ENCODE results near the gene MYH8. TPM values are rescaled to one million over a fixed set of nuclear protein-coding genes. Genes with fewer than 3 reads are reported as not detected.
A peak's percentile ranks its signal among the peaks of the same experiment; 100 is the strongest.

Gene MYH8
- total RNA-seq, 1 experiment from 2014 or later = not detected

DNA sequence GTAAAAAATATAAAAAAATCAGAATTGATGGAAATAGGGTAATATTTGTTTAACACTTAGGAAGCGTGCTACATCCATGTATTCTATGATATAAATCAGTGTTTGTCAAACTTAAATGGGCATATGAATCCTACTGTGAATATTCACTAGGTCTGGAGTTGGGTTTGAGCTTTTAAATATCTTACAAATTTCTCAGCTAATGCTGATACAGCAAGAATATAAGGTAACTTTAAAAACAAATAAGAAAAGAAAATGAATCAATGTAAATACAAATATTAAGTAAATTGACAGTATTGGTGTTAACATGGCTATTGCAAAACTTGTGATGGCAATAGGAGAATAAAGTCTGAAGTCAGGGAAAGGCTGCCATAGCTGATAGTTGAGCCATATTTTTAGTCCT is 52.5 kb downstream of the MYH8 start:
- Mint-ChIP-seq H3K36me3 (ENCODE audit: insufficient read depth, unreplicated experiment) (no peaks in the 10 kb centered on the region), H3K9me3 (ENCODE audit: low read depth, unreplicated experiment) (peaks cover 9% of the 10 kb centered on the region), H3K4me3 (ENCODE audit: low read depth, unreplicated experiment) (no peak overlapping the region), H3K27ac (ENCODE audit: unreplicated experiment) (no peak overlapping the region), H3K4me1 (ENCODE audit: low read depth, unreplicated experiment) (no peaks in the 10 kb centered on the region), H3K27me3 (ENCODE audit: unreplicated experiment) (no peaks in the 10 kb centered on the region)
- TF ChIP-seq, protein P1, sequence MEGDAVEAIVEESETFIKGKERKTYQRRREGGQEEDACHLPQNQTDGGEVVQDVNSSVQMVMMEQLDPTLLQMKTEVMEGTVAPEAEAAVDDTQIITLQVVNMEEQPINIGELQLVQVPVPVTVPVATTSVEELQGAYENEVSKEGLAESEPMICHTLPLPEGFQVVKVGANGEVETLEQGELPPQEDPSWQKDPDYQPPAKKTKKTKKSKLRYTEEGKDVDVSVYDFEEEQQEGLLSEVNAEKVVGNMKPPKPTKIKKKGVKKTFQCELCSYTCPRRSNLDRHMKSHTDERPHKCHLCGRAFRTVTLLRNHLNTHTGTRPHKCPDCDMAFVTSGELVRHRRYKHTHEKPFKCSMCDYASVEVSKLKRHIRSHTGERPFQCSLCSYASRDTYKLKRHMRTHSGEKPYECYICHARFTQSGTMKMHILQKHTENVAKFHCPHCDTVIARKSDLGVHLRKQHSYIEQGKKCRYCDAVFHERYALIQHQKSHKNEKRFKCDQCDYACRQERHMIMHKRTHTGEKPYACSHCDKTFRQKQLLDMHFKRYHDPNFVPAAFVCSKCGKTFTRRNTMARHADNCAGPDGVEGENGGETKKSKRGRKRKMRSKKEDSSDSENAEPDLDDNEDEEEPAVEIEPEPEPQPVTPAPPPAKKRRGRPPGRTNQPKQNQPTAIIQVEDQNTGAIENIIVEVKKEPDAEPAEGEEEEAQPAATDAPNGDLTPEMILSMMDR (IDR thresholded peaks at IDR 0.05; ENCODE audit: unreplicated experiment) = no peak
- no peak for DNase-seq
- intact Hi-C loops (cut with micrococcal nuclease; ENCODE audit: unreplicated experiment) = no loop called here
- BruUV-seq (replicated peaks) = no TSS peak
- CTCF ChIA-PET = no interaction called here

DNA sequence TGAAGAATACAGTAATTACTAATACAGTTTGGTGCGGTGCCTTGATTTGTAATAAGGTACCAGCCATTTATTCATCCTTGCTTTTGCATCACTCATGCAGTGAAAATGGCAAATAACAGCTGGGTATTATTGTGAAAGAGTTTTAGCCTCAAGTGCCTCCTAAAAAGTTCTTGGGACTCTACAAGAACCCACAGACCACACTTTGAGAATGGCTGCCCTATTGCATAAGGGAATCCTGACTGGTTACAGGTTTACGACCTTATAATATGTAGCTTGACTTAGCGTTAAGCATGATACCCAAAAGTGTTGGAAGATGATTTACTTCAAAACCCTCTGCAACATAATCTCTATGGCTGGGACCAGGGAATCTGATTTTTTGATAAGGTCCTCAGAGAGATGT is 53.2 kb downstream of the MYH8 start:
- Mint-ChIP-seq H3K27ac (ENCODE audit: unreplicated experiment) (no peak overlapping the region), H3K9me3 (ENCODE audit: low read depth, unreplicated experiment) (peaks cover 9% of the 10 kb centered on the region), H3K4me3 (ENCODE audit: low read depth, unreplicated experiment) (no peak overlapping the region), H3K27me3 (ENCODE audit: unreplicated experiment) (no peaks in the 10 kb centered on the region), H3K36me3 (ENCODE audit: insufficient read depth, unreplicated experiment) (no peaks in the 10 kb centered on the region), H3K4me1 (ENCODE audit: low read depth, unreplicated experiment) (no peaks in the 10 kb centered on the region)
- CTCF ChIA-PET = no interaction called here
- TF ChIP-seq, protein P1 (IDR thresholded peaks at IDR 0.05; ENCODE audit: unreplicated experiment) = no peak
- DNase-seq = no peak
- intact Hi-C loops (cut with micrococcal nuclease; ENCODE audit: unreplicated experiment) = no loop called here
- no TSS peak for BruUV-seq (replicated peaks)

DNA sequence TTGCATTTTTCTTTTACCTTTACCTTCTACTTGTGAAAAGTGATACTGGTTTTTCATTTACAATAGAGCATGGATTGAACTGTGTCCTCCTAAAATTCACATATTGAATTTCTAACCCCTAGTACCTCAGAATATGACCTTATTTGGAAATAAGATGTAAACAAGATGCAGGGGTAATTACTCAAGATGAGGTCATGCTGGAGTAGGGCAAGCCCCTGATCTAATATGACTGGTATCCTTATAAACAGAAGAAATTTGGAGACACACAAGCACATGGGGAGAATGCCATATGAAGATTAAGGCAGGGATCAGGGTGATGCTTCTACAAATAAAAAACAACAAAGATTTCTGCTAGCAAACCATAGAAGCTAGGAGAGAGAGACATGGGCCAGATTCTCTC is 61.2 kb downstream of the MYH8 start:
- no peak overlapping the region for H3K27ac Mint-ChIP-seq (ENCODE audit: unreplicated experiment)
- no peaks in the 10 kb centered on the region for H3K27me3 Mint-ChIP-seq (ENCODE audit: unreplicated experiment)
- TF ChIP-seq, protein P1 (IDR thresholded peaks at IDR 0.05; ENCODE audit: unreplicated experiment) = no peak
- H3K36me3 Mint-ChIP-seq (ENCODE audit: insufficient read depth, unreplicated experiment) = no peaks in the 10 kb centered on the region
- intact Hi-C loops (cut with micrococcal nuclease; ENCODE audit: unreplicated experiment) = no loop called here
- peaks cover 2% of the 10 kb centered on the region for H3K9me3 Mint-ChIP-seq (ENCODE audit: low read depth, unreplicated experiment)
- H3K4me1 Mint-ChIP-seq (ENCODE audit: low read depth, unreplicated experiment) = no peaks in the 10 kb centered on the region
- no peak overlapping the region for H3K4me3 Mint-ChIP-seq (ENCODE audit: low read depth, unreplicated experiment)
- DNase-seq = no peak
- no TSS peak for BruUV-seq (replicated peaks)
- CTCF ChIA-PET = no interaction called here

DNA sequence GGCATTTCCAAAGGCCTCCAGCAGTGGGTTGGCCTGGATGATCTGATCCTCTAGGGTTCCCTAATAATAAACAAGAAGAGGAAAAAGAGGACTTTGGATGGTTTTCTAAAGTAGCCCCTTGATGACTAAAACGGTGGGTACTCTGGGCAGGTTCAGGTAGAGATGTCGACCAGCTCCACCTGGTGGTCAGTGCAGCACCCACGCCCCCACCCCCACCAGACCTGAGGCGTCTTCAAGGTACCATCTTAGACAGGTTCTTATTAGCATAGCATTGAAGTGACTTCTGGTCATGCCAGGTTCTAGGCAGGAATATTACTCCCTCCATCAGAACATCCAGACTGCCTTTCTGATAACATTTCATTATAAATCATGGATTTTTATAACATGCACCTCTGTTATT is 64.0 kb downstream of the MYH8 start:
- Mint-ChIP-seq H3K27ac (ENCODE audit: unreplicated experiment) (no peak overlapping the region), H3K27me3 (ENCODE audit: unreplicated experiment) (no peaks in the 10 kb centered on the region), H3K9me3 (ENCODE audit: low read depth, unreplicated experiment) (peaks cover 5% of the 10 kb centered on the region), H3K36me3 (ENCODE audit: insufficient read depth, unreplicated experiment) (no peaks in the 10 kb centered on the region), H3K4me1 (ENCODE audit: low read depth, unreplicated experiment) (no peaks in the 10 kb centered on the region), H3K4me3 (ENCODE audit: low read depth, unreplicated experiment) (no peak overlapping the region)
- BruUV-seq (replicated peaks) = no TSS peak
- peak; percentile 1 for DNase-seq
- CTCF ChIA-PET = no interaction called here
- intact Hi-C loops (cut with micrococcal nuclease; ENCODE audit: unreplicated experiment) = no loop called here
- TF ChIP-seq, protein P1 (IDR thresholded peaks at IDR 0.05; ENCODE audit: unreplicated experiment) = no peak

DNA sequence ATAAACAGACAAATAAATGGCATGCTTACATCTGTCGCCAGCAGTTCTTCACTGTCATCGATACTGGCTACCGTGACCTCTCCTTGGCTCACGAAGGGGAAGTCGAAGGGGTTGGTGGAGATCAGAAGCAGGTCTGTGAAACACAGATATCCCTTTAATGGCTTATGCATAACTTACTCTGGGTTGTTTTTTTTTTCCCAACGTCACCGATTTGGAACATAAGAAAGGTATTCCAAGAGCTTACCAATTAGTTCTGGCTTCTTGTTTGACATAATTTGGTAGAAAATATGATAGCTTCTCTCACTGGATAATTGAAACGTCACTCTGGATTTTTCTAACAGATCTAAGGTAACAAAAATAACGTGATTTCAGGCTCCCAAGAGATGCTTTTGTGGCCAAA is 67.1 kb downstream of the MYH8 start:
- Mint-ChIP-seq H3K27ac (ENCODE audit: unreplicated experiment) (no peak overlapping the region), H3K4me1 (ENCODE audit: low read depth, unreplicated experiment) (no peaks in the 10 kb centered on the region), H3K27me3 (ENCODE audit: unreplicated experiment) (no peaks in the 10 kb centered on the region), H3K4me3 (ENCODE audit: low read depth, unreplicated experiment) (no peak overlapping the region), H3K36me3 (ENCODE audit: insufficient read depth, unreplicated experiment) (no peaks in the 10 kb centered on the region), H3K9me3 (ENCODE audit: low read depth, unreplicated experiment) (peaks cover 9% of the 10 kb centered on the region)
- CTCF ChIA-PET = no interaction called here
- TF ChIP-seq, protein P1 (IDR thresholded peaks at IDR 0.05; ENCODE audit: unreplicated experiment) = no peak
- intact Hi-C loops (cut with micrococcal nuclease; ENCODE audit: unreplicated experiment) = no loop called here
- no peak for DNase-seq
- BruUV-seq (replicated peaks) = no TSS peak
